Nephron (organoid): Measurements from ENCODE around the gene SLIT1.

Experiments used
- H3K27ac Mint-ChIP-seq, 3 experiments: 2 replicates each; pipeline ENCODE4 v1.8.0; 2020; ENCODE audit warnings: mixed read lengths in 3 of 3, mild to moderate bottlenecking in 2 of 3, moderate library complexity in 1 of 3
- H3K27me3 Mint-ChIP-seq: 2 replicates; pipeline ENCODE4 v1.8.0; 2021; ENCODE audit warnings: low read depth, mild to moderate bottlenecking, moderate library complexity, mixed read lengths
- H3K36me3 Mint-ChIP-seq: 2 replicates; pipeline ENCODE4 v1.8.0; 2020; ENCODE audit warnings: low read depth, mixed read lengths
- H3K4me1 Mint-ChIP-seq: 2 replicates; pipeline ENCODE4 v1.8.0; 2020; ENCODE audit warnings: mixed read lengths
- H3K4me3 Mint-ChIP-seq, 3 experiments: 2 replicates each; pipeline ENCODE4 v1.8.0; 2020; ENCODE audit warnings: mild to moderate bottlenecking in 3 of 3, mixed read lengths in 3 of 3, moderate library complexity in 2 of 3
- H3K9me3 Mint-ChIP-seq: 2 replicates; pipeline ENCODE4 v1.8.0; 2020; ENCODE audit warnings: mixed read lengths
- CTCF ChIP-seq, 3 experiments: fragments of 200-600 bp; sonication (generic); IDR thresholded peaks; one replicate each; pipeline ENCODE4 v1.5.0; 2021; ENCODE audit warnings: antibody characterized with exemption in 3 of 3; ENCODE audit not compliant: unreplicated experiment in 3 of 3

The SLIT1 gene

DNA sequence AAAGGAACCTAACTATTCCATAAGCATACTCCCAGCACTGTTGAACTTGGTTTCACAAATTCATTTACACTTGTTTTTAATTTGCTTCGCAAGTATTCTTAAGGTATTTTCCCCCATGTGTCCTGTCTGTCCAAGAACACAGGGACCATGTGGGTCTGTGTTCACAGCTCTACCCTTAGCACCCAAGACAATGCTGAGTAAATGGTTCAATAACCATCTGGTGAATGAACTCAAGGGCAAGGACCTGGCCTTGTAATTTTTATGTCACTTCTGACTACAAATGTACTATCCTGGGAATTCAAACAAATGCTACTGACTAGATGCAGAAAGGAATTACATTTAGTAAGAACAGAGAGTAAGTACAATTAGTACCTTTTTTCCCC, 43.0 kb upstream of the SLIT1 start:
- no peaks in the 10 kb centered on the region for H3K27me3 Mint-ChIP-seq
- no peaks in the 10 kb centered on the region for H3K4me1 Mint-ChIP-seq
- H3K36me3 Mint-ChIP-seq, result peaks cover 43% of the 10 kb centered on the region
- TF ChIP-seq CTCF (IDR thresholded peaks at IDR 0.05; ENCODE audit: unreplicated experiment in 3 of 3), result no peak
- no peak overlapping the region for H3K4me3 Mint-ChIP-seq
- no peak overlapping the region for H3K27ac Mint-ChIP-seq
- H3K9me3 Mint-ChIP-seq, result no peaks in the 10 kb centered on the region

DNA sequence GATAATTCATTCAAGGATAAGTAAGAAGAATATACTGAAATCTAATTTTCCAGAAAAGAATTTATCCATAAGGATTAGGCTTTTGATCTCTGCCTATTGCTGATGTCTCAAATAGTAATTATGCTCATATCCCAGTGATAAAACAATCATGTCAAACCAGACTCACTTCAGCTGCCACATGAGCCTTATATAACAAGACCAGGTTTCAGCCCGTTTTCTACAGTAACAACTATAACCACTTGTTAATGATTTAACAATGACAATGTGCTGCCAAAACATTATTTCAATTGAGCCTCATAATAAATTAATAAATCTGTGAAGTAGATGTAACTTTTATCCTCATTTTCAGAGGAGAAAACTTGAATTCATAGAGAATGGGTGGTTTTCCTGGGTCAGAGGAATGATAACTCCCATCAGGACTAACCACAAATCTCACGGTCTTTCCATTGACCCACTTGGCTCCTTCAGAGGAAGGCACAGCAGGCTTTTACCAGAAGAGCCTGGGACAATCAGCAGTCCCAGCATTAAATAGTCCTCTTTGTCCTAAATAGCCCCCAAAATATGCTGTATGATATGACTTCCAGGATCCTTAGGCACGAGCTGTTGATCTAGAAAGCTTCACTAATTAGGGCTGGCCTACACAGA, 42.5 kb upstream of the SLIT1 start:
- Mint-ChIP-seq H3K27ac (no peak overlapping the region), H3K4me1 (no peaks in the 10 kb centered on the region), H3K4me3 (no peak overlapping the region), H3K9me3 (no peaks in the 10 kb centered on the region), H3K36me3 (peaks cover 43% of the 10 kb centered on the region), H3K27me3 (no peaks in the 10 kb centered on the region)
- TF ChIP-seq CTCF (IDR thresholded peaks at IDR 0.05; ENCODE audit: unreplicated experiment in 3 of 3), result no peak

GRCh38 chr10:97226398-97226797, 40.6 kb upstream of the SLIT1 start:
- Mint-ChIP-seq H3K4me1 (no peaks in the 10 kb centered on the region), H3K27me3 (no peaks in the 10 kb centered on the region), H3K4me3 (no peak overlapping the region), H3K27ac (no peak overlapping the region), H3K36me3 (peaks cover 41% of the 10 kb centered on the region), H3K9me3 (no peaks in the 10 kb centered on the region)
- TF ChIP-seq CTCF (IDR thresholded peaks at IDR 0.05; ENCODE audit: unreplicated experiment in 3 of 3), result no peak

DNA sequence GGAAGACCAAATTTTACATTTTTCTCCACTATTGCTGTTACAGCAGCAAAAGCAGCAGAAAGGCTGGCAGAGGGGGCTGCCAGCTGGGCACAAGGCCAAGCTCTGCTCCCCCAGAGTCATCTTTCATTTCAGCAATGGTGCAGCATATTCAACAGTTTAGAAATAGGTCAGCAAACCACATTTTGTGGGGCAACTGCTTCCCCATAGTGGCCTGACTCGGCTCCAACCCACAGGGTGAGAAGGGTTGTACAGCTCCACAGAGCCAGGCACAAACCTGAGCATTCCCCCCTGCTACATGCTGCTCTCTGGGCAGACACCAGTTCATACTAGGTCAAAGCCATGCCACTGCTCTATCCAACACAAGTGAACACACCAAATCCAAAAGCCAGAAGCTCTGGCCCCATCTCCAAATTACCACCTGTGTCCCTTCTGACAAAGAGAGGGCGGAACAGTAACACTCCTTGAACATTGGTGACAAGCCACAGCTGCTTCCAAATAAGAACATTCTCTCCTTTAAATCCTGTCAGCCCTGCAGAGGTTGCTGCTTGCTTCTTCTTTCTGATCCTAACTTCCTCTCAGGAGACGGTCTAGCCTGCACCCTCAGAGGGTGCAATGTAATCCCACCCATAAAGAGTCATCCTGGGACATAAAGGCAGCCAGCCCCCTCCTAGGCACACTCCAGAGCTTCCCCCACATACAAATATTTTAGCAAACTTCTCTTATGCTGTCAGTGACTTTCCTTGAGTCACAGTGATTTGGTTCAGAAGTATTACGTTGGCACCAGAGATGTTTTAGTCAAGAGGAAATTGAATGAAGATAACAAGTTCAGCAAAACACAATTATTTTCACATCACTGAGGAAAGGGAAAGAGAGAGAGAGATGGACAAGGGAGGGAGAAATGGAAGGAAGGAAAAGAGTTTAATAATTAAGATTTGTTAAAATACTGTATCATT, 39.0 kb upstream of the SLIT1 start:
- Mint-ChIP-seq H3K4me1 (no peaks in the 10 kb centered on the region), H3K4me3 (no peak overlapping the region), H3K27ac (no peak overlapping the region), H3K9me3 (no peaks in the 10 kb centered on the region), H3K27me3 (no peaks in the 10 kb centered on the region), H3K36me3 (peaks cover 40% of the 10 kb centered on the region)
- TF ChIP-seq CTCF (IDR thresholded peaks at IDR 0.05; ENCODE audit: unreplicated experiment in 3 of 3), result no peak

DNA sequence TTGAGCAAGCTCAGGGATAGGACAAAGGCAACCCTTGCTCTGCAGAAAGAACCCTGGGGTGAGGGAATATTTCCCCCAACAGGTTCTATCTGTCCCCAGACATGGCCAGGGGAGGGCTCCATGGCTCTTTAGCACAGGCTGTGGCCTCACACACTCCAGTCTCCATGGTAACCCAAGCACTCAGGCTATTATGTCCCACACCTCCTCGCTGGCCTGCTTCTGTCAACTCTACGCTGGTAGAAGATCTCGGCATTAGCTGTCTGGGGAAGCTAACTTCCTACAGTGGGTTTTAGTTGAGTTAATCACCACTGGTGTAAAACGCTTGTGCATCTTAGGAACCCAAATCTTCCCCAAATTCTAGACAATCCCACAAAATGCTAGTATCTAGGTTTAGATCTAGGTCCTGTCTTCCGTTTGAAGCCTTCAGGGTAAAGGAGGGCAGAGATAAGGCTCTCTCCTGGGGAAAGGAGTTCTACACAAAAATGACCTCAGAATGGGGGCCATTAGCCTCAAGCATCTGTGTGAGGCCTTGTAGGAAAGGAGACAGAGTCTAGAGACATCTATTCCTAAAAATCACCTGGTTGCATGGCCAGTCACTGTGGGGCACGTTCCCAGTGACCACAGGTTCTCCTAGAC, 36.7 kb upstream of the SLIT1 start:
- no peak overlapping the region for H3K27ac Mint-ChIP-seq
- no peak for TF ChIP-seq CTCF (IDR thresholded peaks at IDR 0.05; ENCODE audit: unreplicated experiment in 3 of 3)
- H3K27me3 Mint-ChIP-seq, result no peaks in the 10 kb centered on the region
- H3K4me3 Mint-ChIP-seq, result no peak overlapping the region
- no peaks in the 10 kb centered on the region for H3K4me1 Mint-ChIP-seq
- no peaks in the 10 kb centered on the region for H3K9me3 Mint-ChIP-seq
- H3K36me3 Mint-ChIP-seq, result peaks cover 31% of the 10 kb centered on the region
